PFSK-1 (cell line): ENCODE data around the gene TTPAL.

Source experiments
- FOXP2 ChIP-seq: optimal IDR thresholded peaks from 2 replicates; pipeline ENCODE3; 2011; ENCODE audit warnings: borderline replicate concordance, control low read depth, inconsistent platforms; ENCODE audit not compliant: insufficient read depth; ENCODE audit errors: extremely low read length, extremely low read depth
- POLR2AphosphoS5 ChIP-seq: IDR thresholded peaks from 2 replicates; pipeline ENCODE4 v1.6.1; 2012; ENCODE audit warnings: low read depth, mild to moderate bottlenecking, control low read depth, low read length, moderate library complexity
- REST ChIP-seq, 2 experiments: IDR thresholded peaks; 2 replicates each; pipeline versions ENCODE4 v1.6.1 to v1.8.0; 2011 to 2012; ENCODE audit warnings: low read depth in 2 of 2, low read length in 2 of 2, control low read depth in 1 of 2, inconsistent platforms in 1 of 2, mild to moderate bottlenecking in 1 of 2, moderate library complexity in 1 of 2; ENCODE audit not compliant: insufficient read depth in 1 of 2
- SIN3A ChIP-seq: IDR thresholded peaks from 2 replicates; pipeline ENCODE4 v1.6.1; 2012; ENCODE audit warnings: mild to moderate bottlenecking, low read length, moderate library complexity, borderline replicate concordance; ENCODE audit not compliant: insufficient read depth
- TAF1 ChIP-seq: IDR thresholded peaks from 2 replicates; pipeline ENCODE4 v1.6.1; 2012; ENCODE audit warnings: low read length, control low read depth, borderline replicate concordance; ENCODE audit not compliant: insufficient read depth

Gene TTPAL

GRCh38 chr20:44428174-44429016, 47.3 kb upstream of the TTPAL start:
- TF ChIP-seq FOXP2 (no peak), SIN3A (no peak), TAF1 (no peak), POLR2AphosphoS5 (no peak), REST (IDR thresholded peaks at IDR 0.05; ENCODE audit: insufficient read depth in 1 of 2, low read depth in 2 of 2, low read length in 2 of 2) (no peak)

- TF ChIP-seq FOXP2 (no peak), SIN3A (no peak), TAF1 (no peak), REST (IDR thresholded peaks at IDR 0.05; ENCODE audit: insufficient read depth in 1 of 2, low read depth in 2 of 2, low read length in 2 of 2) (no peak), POLR2AphosphoS5 (no peak)
Observed at GRCh38 chr20:44429017-44429339, 46.7 kb upstream of the TTPAL start.

GRCh38 chr20:44429419-44430269, 46.0 kb upstream of the TTPAL start:
- TF ChIP-seq FOXP2 = no peak
- no peak for TF ChIP-seq SIN3A
- TF ChIP-seq TAF1 = no peak
- TF ChIP-seq POLR2AphosphoS5 = no peak
- no peak for TF ChIP-seq REST (IDR thresholded peaks at IDR 0.05; ENCODE audit: insufficient read depth in 1 of 2, low read depth in 2 of 2, low read length in 2 of 2)

- TF ChIP-seq FOXP2 = no peak
- no peak for TF ChIP-seq TAF1
- no peak for TF ChIP-seq SIN3A
- TF ChIP-seq POLR2AphosphoS5 = no peak
- no peak for TF ChIP-seq REST (IDR thresholded peaks at IDR 0.05; ENCODE audit: insufficient read depth in 1 of 2, low read depth in 2 of 2, low read length in 2 of 2)
Observed at GRCh38 chr20:44430270-44431065, 45.2 kb upstream of the TTPAL start.
